Stimulated activated CD8-positive, alpha-beta memory T cell treated with anti-CD3 and anti-CD28 coated beads, Interleukin-7, amount 100 ng/mL, for 1 hour (primary cell): Measurements from ENCODE around the gene C1D.

Experiments
- DNase-seq, 2 donors: peaks; one replicate each; pipeline ENCODE4 v3.0.0-alpha.2; 2020; ENCODE audit warnings: low read depth in 2 of 2

The C1D gene

DNA sequence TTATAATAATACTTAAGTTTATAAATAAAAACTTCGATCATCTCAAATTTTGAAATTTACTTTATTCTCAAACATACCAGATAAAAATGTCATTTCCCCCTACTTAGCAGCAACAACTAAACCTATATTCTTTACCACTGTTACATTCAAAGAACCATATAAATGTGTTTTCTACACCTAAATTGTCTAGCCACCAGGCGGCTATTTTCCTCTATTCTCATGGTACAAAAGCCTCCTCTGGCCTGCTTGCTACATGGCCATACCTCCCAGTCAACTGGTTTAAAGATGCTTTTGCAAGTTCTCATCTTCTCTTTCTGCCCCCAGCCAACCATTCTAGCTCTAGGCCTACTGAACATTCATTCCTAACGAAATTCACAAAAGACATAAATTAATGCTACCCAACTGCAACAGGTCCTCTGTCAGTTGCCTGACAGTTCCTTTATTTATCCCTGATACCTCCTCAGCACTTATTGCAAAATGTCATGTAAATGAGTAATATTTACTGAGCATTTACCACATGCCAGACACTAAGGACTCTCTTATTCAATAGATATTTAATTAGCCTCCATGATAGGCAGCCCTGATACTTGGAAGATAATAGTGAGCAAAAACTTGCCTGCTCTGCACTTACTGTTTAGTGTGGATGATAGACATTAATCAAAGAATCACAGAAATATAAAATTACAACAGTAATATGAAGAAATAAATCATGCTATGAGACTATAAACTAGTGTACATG lies 5.0 kb downstream of the C1D start:
- DNase-seq, result no peak

DNA sequence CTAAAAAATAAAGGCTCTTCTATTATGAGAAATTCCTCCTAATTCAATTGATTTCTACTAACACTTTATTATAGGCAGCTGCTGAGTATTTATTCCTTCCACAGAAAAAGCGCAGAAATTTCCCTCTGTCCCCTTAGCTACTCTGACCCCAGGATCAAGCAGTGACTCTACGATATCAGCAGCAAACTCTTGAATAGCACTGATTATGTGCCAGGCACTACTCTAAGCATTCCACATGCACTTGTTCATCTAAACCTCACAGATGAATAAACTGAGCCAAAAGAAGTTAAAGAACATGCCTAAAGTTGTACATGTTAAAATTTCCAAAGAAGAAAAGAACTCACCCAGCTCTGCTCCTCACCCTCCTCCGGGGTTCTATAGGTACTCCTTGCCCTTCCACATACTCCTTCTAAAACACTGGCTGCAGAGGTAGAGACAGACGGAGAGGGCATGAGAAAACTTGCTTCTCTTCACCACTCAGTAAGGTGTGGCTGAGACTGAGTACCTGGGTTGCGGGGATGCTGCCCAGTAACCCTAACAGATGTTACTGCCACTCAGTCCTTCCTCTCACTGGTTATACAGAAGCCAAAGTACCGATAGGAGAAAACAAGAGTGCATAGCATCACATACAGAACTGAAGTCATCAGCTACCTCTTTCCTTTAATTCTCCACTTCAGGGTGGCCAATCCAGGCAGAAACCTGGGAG lies 9.9 kb downstream of the C1D start:
- no peak for DNase-seq

DNA sequence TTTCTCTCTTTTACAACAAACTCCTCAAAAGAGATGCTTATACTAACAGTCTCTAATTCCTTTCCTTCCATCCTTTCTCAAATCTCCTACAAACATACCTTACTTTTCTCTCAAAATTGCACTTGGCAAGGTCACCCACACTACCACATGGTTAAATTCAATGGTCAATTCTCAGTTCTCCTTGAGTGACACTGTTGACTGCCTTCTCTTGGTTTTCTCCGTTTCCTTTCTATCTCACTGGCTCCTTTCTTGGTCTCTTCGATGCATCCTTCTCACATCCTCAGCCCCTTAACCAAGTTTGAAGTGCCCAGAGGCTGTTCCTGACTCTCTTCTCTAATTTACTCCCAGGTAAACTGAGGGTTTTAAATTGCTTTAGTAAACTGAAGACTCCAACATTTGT lies 12.5 kb downstream of the C1D start:
- DNase-seq, result no peak

DNA sequence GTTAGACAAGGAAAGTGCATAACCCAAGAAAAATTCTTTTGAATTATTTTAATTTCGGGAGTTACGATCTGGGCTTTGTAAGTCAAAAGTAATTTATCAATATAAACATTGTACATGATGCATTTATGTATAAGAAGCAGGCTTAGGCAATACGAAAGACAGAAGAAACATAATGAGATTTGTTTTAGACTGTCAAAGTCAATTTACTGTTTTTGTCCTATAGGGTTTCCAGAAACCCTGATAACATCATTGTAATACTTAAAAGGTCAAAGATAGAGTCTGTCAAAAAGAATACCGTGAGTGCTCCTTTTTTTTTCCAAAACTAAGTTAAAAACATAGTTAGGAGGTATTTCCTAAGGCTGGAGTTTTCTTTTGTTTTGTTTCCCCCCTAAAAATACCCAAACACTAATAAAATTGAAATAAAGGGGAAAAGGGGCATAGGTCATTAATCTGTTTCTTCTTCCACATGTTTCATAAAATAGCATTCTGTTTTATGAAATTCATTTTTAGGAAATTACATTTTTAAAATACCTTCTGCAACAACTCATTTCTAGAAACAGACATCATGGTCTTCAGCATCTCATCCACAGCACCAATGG lies 16.1 kb downstream of the C1D start:
- DNase-seq, result no peak

DNA sequence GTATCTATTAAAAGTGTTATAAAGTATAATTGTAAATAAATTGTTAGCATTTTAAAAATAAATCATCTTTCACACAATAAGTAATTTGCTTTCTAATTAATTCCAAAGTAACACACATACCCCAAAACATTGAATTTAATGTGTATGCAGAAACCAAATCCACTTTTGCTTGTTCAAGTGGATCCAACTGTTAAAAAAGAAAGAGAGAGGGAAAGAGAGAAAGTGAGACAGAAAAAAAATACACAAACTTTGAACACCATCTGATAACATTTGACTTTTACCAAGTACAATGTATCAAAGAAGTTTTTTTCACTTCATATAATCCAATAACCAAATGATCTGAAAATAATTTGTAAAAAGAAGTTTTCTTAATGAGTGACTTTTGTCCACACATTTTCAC lies 16.6 kb downstream of the C1D start:
- DNase-seq, result no peak

DNA sequence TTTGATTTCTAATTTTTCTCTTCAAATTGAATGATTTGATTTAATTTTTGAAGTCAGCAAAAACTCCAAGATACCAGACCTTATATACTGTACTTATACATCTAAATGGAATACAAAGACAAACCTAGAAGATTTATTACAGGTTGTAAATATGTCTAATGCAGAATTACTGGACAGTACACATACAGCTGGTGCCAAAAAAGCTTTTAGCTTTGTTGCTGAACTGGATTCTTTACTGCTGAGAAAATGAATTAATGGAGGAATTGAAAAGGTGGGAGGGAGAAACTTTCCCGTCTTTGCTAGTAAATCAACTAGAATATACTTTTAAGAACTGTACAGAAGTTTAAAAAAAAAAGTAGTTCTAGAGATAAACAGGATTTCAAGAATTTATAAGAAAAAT lies 17.5 kb downstream of the C1D start:
- no peak for DNase-seq

DNA sequence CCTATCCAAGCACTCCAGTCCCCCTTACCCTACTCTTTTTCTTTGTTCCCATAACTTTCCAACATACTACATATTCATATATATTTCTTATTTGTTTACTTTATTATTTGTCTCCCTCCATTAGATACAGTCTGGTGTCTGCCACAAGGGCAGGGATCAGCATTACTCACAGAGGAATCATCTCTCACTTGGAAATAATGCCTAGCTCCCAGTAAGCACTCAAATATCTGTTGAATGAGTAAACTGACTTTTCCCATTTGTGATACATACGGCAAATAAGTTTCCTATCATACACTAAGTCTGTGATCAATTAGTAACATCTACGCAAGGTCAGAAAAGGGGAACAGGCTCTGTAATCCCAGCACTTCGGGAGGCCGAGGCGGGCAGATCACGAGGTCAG lies 18.7 kb downstream of the C1D start:
- DNase-seq, result no peak

DNA sequence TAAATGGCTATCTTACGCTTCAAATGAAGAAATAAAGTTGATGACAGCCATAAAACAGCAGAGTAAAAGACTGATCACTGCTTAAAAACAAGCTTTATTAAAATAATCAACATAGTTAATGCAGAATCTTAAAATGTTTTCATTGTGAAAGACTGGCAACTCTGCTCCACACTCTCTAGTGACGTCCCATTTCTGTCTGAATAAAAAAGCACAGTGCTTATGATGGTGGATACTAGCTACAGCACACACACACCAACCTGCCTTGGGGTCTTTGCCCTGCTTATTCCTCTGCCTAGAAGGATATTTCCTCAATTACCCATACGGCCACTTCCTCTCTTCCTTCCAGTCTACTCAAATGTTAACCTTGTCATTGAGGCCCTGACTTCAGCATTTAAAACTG lies 19.1 kb downstream of the C1D start:
- DNase-seq, result no peak

DNA sequence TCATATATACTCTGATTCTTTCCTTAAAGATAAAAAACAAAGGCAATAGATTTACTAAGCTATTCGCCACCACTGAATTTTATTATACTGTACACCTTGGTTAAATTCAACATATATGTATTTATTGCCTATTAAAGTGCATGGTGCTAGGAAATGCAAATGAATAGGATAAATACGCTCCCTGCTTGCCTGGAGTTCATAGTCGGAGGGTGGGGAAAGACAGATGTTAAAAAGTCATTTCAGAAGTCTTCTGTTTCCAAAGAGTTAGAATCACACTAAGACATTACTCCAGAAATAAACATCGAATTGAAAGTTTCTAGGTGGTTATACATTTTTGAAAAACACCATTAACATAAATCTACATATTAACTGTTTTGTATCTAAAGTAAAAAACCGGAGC lies 19.8 kb downstream of the C1D start:
- no peak for DNase-seq

DNA sequence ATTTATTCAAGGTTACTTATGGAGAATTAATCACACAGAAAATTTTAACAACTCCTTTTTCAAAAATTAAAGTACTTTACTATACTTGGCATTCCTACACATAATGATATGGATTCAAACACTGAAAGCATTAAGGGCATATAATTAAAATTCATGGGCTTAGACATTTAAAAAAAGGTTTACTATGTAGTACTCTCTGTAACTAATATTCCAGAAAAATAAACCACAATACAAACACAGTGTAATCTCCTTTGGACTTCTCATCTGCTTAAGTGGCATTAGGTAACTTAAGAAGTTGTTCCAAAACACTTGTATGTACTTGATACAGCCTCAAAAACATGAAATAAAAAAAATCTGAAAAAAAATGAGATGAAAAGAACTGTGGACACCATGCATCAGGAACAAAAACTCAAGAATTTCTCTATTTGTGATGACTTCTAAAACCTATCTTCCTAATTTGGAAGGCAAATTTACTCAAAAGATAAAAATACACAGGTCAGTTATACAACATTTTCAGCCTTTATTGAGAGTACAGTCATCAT lies 21.0 kb downstream of the C1D start:
- no peak for DNase-seq

DNA sequence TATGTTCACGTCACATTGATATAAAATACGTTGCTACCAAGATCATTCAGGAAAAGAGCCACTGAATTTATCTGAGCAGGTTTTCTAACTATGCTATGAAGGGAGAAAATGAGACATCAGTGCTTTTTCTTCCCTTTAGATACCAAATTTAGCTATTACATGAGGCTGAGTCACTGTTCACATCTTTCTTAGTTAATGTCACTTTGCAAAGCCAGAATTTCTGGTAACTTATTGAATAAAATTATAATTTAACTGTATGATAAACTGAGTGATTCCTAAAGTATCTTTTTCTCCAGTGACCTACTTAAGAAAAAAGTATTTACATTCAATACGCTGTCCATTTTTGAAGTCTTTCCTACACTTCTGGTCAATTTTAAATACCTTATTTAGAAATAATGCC lies 22.7 kb downstream of the C1D start:
- no peak for DNase-seq

DNA sequence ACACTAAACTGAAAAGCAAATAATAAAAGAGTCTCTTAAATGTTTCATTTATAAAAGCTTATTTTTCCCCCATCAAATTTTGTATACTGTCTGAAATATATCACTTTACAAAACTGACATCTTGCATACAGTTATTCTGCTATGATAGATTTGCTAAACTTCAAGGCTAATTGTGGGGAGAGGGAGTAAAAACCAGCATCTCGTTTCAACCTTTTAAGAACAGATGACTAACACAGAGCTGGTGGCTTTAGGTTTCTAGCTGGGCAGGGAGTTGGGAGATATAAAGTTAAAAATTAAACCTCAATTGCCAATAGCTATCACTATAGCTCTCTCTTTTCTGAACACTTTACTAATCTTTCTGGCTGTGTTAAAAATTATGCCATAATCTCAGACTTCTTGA lies 23.5 kb downstream of the C1D start:
- no peak for DNase-seq

DNA sequence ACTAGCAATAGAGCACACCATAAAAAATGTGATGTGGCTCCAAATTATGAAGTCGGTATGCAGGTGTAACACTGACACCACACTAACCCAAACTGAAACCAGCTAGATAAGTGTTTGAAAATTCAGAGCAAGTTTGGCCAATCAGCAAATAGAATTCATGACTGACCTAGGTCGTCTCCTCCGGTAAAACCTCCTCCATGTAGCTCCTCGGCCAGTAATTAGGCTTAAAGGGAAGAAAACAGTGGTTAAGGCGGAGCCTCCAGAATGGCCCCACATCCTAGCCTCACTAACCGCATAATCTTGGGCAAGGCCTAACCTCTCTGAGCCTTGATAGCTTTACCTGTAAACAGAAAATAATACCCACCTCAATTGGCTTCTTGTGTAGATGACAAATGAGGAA lies 30.1 kb downstream of the C1D start:
- no peak for DNase-seq

DNA sequence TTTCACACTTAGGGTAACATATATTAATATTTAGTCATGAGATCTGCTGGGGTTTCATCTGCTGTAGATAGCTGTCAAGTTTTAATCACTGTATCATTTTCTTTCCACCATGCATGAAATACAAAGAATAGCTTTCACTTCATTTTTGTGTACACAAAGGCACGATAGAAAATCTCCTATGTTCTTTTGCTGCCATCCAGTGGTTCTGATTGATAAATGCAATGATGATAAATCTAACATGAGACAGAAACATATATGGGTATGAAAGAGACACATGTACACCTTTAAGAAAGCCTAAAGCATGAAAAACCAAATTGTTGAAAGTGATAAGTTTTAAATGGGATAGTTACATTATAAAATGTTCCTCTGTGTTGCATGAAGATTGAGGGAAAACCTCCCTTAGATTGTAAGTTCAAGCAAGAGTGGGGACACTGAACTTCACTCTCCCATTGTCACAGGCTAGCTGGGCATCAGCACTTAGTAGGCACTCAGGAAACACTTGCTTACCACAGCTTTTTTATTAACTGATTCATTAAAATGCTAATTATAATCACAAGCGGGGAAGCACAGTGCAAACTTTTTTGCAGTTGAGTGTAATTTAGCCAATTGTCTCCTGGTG lies 31.2 kb downstream of the C1D start:
- no peak for DNase-seq

DNA sequence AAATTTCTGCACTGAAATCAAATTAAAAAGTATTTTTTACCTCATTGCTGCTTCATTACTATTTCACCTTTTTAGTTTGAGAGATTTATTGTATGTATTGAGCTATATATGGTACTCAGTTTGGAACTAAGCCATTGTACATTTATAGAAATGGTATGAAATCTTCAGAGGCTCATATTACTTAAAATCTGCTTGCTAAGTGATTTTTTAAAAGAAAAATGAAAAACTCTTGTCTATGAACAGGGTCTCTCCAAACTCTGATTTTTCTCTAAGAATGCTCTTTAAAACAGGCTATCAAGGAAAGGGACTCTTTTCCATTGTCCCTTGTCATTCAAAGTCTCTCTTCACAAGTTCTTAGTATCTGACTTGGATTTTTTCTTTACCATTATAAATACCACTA lies 31.8 kb downstream of the C1D start:
- no peak for DNase-seq

DNA sequence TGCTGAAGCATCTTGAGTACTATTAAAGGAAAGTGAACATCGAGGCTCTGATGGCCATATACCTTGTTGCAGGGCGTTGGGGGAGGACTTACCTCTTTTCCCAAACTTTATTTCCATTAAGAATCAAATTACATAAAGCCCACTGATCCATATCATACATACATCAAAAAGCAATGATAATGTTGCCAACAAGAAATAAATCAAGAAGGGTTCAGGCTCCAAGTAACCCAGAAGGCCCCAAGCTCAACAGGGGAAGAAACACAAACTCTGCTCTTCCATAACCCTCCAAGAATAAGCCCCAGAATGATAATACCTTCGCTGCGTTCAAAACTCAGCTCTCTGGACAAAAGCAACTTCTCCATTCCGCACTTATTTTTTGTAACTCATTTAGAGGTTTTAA lies 32.3 kb downstream of the C1D start:
- no peak for DNase-seq

DNA sequence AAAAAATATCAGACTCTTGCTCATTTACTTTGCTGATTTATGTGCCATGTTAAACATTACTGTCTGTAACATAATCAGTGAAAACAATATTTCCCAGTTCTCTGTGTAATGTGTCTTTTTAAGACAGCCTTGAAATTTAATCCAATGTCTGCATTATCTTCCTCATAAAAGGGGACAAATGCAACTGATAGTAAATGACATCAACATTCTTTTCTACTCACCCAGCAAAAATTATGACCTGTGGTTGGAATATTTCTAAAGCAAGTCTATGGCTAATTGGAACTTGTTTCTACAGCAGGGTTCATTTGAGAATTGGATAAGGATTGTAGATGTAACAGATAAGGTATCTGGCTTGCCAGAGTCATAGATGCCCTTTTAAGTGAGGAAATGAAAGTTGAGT lies 34.8 kb downstream of the C1D start:
- no peak for DNase-seq

DNA sequence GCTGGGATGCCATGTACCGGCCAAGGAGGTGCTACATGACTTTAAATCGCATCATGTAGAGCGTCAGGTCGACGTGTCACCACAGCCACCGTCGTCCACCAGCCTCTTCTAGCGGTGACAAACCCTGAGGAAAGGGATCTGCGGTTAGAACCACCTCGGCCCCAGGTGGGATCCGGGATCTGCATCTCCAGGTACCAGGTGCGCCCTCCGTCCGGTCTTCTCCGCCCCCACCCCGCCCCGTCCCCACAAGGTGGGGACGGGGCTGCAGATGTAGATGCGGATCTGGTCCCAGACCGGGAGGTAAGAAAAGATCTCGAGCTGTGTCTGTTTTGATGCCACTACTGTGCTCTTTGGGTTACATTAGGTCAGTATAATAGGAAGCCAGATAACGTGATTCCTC lies 38.4 kb downstream of the C1D start:
- no peak for DNase-seq

DNA sequence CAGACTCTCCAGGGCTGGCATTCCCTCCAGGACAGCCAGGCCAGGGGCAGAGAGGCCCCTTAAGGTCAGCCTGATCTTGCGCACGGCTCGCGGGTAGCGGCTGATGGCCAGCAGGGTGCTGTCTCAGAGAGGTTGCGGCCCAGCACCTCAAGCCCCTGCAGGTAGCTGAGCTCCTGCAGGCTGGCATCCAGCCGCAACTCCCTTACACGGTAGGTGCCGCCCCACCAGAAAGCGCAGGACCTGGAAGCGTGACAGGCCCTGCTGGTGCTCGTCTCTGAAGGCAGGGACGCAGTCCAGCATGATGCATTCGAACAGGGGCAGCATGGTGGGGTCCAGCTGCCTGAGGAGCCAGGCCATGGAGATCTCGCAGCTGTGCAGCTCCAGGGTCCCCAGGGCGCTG lies 38.9 kb downstream of the C1D start:
- DNase-seq, result no peak

DNA sequence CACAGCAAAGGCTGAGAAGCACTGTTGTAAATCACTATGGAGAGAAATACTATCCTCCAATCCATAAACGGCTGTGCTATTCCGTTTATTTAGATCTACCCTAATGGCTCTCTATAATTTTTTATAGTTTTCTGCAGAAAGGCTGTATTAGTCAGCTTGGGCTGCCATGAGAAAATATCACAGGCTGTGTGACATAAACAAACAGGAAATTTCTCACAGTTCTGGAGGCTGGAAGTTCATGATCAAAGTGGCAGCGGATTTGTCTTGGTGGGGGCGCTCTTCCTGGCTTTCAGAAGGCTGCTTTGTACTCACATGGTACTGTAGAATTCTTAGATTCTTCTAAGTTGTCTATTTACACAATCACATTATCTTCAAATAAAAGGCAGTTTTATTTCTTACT lies 44.1 kb downstream of the C1D start:
- DNase-seq, result no peak

DNA sequence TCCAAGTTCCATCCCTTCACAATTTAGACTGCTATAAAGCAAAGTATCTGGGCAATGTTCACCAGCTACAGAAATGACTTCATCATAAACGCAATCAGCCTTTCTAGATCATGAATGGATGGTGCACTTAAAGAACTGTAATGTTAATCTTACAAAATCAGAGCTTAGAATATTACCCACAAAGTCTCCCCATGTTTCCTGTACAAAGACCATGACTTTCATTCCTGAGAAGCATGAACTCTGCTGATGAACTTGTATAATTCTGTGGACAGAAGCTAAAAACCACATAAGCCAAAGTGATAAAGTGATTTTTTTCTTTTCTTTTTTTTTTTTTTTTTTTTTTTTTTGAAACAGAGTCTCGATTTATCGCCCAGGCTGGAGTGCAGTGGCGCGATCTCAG lies 53.3 kb downstream of the C1D start:
- DNase-seq, result no peak

DNA sequence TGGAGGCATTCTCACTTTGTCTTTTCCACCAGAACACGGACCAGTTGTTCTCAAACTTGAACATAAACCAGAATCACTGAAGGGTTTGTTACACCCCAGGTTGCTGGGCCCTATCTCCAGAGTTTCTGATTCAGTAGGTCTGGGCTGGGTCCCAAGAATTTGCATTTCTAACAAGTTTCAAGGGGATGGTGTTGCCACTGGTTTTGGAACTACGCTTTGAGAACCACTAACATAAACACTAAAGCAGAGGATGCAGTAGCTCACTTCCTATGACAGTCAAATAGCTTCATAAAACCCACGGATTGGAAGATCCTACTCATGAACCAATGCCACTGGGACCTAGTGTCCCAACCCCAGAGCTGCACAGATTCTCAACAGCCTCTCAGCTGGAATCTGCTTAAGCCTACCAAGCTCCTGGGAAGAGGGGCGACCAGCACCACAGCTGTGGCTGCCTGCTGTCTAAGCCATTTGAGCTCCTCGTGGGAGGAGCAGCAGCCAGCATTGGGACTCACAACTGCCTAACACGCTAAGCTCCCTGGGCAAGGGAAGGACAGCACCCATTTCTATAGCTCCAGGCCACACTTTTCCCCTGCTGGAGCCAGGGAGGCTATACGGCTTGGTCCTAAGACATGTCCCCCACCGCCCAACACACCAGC lies 62.5 kb downstream of the C1D start:
- no peak for DNase-seq
